Heart left ventricle (tissue), 13 donors: ENCODE data around the gene RALGPS1.

Experiments used
- CTCF ChIP-seq, 12 donors: fragments of 200-600 bp; sonication (generic) in 4 of 12; IDR thresholded peaks; one replicate each; pipeline versions ENCODE4 v1.5.0 to v1.8.0; 2018 to 2022; ENCODE audit warnings: antibody characterized with exemption in 12 of 12, mild to moderate bottlenecking in 5 of 12
- POLR2A ChIP-seq, 2 donors: fragments of 450-650 bp; IDR thresholded peaks; one replicate each; pipeline ENCODE4 v1.6.1; 2017; ENCODE audit warnings: antibody characterized with exemption in 2 of 2, mild to moderate bottlenecking in 2 of 2, moderate library complexity in 2 of 2
- donor health status: ischemic (EF 13 %, LVEDD 7.1; RV severe dilation, severe dysfunction).
- donor health status: DM: no; HTN: yes; CAD: no.
- donor health status: DM: no; HTN: no; CAD: no.
- donor health status: ischemic (EF 25% LVEDD 6.9; RV normal size, moderate dysfunction).
- donor health status: ischemic (EF 25% LVEDD 5.7; RV mildly dilated, moderate dysfunction).
- donor health status: ischemic (EF 35%, LVEDD 5.7; RV mildly dilated, moderate dysfunction).
- donor health status: nonischemic (EF 11% LVEDD 7.7; RV severe dilation, severe dysfunction).
- donor health status: DM: yes; HTN: yes; CAD: no.
- donor health status: PGD.
- donor health status: ischemic (EF 29% LVEDD 5.4; RV normal size, mild dysfunction).
- donor health status: nonischemic (EF 23%, LVEDD 6.1; RV moderate dilation, normal function).

- no peak for TF ChIP-seq CTCF (IDR thresholded peaks at IDR 0.05)
- no peak for TF ChIP-seq POLR2A (IDR thresholded peaks at IDR 0.05)
Measured at GRCh38 chr9:127047971-127048370, 133.4 kb downstream of the RALGPS1 start.
